WTC11 (cell line): ENCODE data around the gene TRIM23. TPM values are rescaled to one million over a fixed set of nuclear protein-coding genes. Genes with fewer than 3 reads are reported as not detected.
A peak's percentile ranks its signal among the peaks of the same experiment; 100 is the strongest.

Experiments
- ATAC-seq: fragments of 200-7000 bp; cut with Tn5 transposase; 2 replicates; pipeline ENCODE4 v1.10.0; 2021; ENCODE audit warnings: mild to moderate bottlenecking, moderate library complexity
- CTCF ChIA-PET: fragments of 300-600 bp; sonication (Branson Sonifier 250); formaldehyde crosslinking; loops from one replicate; lab custom pipeline; 2021; ENCODE audit warnings: antibody characterized with exemption; lab: Charles Lee
- POLR2A ChIA-PET: fragments of 350-600 bp; sonication (Branson Sonifier 250); formaldehyde crosslinking; loops from one replicate; lab custom pipeline; 2021; ENCODE audit warnings: antibody characterized with exemption; lab: Charles Lee
- DNase-seq: peaks from one replicate; pipeline ENCODE4 v3.0.0; 2021; ENCODE audit warnings: low spot score
- H3K27ac Mint-ChIP-seq: 2 replicates; pipeline ENCODE4 v1.8.0; 2021; ENCODE audit warnings: mixed read lengths
- H3K27me3 Mint-ChIP-seq: 2 replicates; pipeline ENCODE4 v1.8.0; 2021; ENCODE audit warnings: low read depth, mild to moderate bottlenecking, moderate library complexity, mixed read lengths
- H3K36me3 Mint-ChIP-seq: 2 replicates; pipeline ENCODE4 v1.8.0; 2021; ENCODE audit warnings: mixed read lengths
- H3K4me1 Mint-ChIP-seq: 2 replicates; pipeline ENCODE4 v1.8.0; 2022; ENCODE audit warnings: mixed read lengths
- H3K4me3 Mint-ChIP-seq: 2 replicates; pipeline ENCODE4 v1.8.0; 2021; ENCODE audit warnings: mild to moderate bottlenecking, moderate library complexity, mixed read lengths
- H3K9me3 Mint-ChIP-seq: 2 replicates; pipeline ENCODE4 v1.8.0; 2021; ENCODE audit warnings: mixed read lengths
- ARID4B ChIP-seq: sonication (generic); formaldehyde crosslinking; IDR thresholded peaks from 2 replicates; pipeline ENCODE4 v1.8.0; 2023; ENCODE audit warnings: missing genetic modification reagents, mild to moderate bottlenecking, borderline replicate concordance
- CREM ChIP-seq: sonication (generic); formaldehyde crosslinking; IDR thresholded peaks from 2 replicates; pipeline ENCODE4 v1.8.1; 2022; ENCODE audit warnings: mild to moderate bottlenecking, missing genetic modification reagents, moderate library complexity
- E2F4 ChIP-seq: sonication (generic); formaldehyde crosslinking; IDR thresholded peaks from 2 replicates; pipeline ENCODE4 v1.8.1; 2022; ENCODE audit warnings: low read depth, mild to moderate bottlenecking, moderate library complexity, missing genetic modification reagents, borderline replicate concordance
- E2F5 ChIP-seq: sonication (generic); formaldehyde crosslinking; IDR thresholded peaks from 2 replicates; pipeline ENCODE4 v1.8.1; 2022; ENCODE audit warnings: mild to moderate bottlenecking, moderate library complexity, missing genetic modification reagents
- ELF4 ChIP-seq: sonication (generic); formaldehyde crosslinking; IDR thresholded peaks from 2 replicates; pipeline ENCODE4 v1.8.1; 2022; ENCODE audit warnings: low read depth, mild to moderate bottlenecking, moderate library complexity, missing genetic modification reagents
- FOXJ3 ChIP-seq: sonication (generic); formaldehyde crosslinking; IDR thresholded peaks from 2 replicates; pipeline ENCODE4 v1.9.0; 2021; ENCODE audit warnings: missing genetic modification reagents, mild to moderate bottlenecking, borderline replicate concordance
- FOXP4 ChIP-seq: sonication (generic); formaldehyde crosslinking; IDR thresholded peaks from 2 replicates; pipeline ENCODE4 v1.8.0; 2022; ENCODE audit warnings: mild to moderate bottlenecking, missing genetic modification reagents
- GTF2I ChIP-seq: fragments of 250-450 bp; sonication (Bioruptor Pico); conservative IDR thresholded peaks from 2 replicates; pipeline ENCODE4 v1.4.0; 2021; ENCODE audit warnings: mild to moderate bottlenecking
- MAX ChIP-seq: sonication (generic); formaldehyde crosslinking; IDR thresholded peaks from 2 replicates; pipeline ENCODE4 v1.8.0; 2022; ENCODE audit warnings: mild to moderate bottlenecking, missing genetic modification reagents
- MLX ChIP-seq: sonication (generic); formaldehyde crosslinking; IDR thresholded peaks from 2 replicates; pipeline ENCODE4 v1.8.1; 2023; ENCODE audit warnings: mild to moderate bottlenecking, missing genetic modification reagents, moderate library complexity
- RELA ChIP-seq: sonication (generic); formaldehyde crosslinking; IDR thresholded peaks from 2 replicates; pipeline ENCODE4 v1.8.1; 2022; ENCODE audit warnings: missing genetic modification reagents, mild to moderate bottlenecking, borderline replicate concordance
- SP1 ChIP-seq: sonication (generic); formaldehyde crosslinking; conservative IDR thresholded peaks from 2 replicates; pipeline ENCODE4 v1.8.1; 2022; ENCODE audit warnings: missing genetic modification reagents
- STAT6 ChIP-seq: sonication (generic); formaldehyde crosslinking; conservative IDR thresholded peaks from 2 replicates; pipeline ENCODE4 v1.8.1; 2023; ENCODE audit warnings: mild to moderate bottlenecking, low read depth, missing genetic modification reagents, moderate library complexity
- TCF7 ChIP-seq: sonication (generic); formaldehyde crosslinking; IDR thresholded peaks from 2 replicates; pipeline ENCODE4 v1.8.0; 2022; ENCODE audit warnings: mild to moderate bottlenecking, low read depth, missing genetic modification reagents, moderate library complexity
- TEAD1 ChIP-seq: sonication (generic); formaldehyde crosslinking; IDR thresholded peaks from 2 replicates; pipeline ENCODE4 v1.8.0; 2022; ENCODE audit warnings: mild to moderate bottlenecking, missing genetic modification reagents
- TEAD4 ChIP-seq: sonication (generic); formaldehyde crosslinking; IDR thresholded peaks from 2 replicates; pipeline ENCODE4 v1.8.0; 2022; ENCODE audit warnings: mild to moderate bottlenecking, missing genetic modification reagents
- ZMAT4 ChIP-seq: fragments of 250-450 bp; sonication (Bioruptor Pico); IDR thresholded peaks from 2 replicates; pipeline ENCODE4 v1.9.0; 2021; ENCODE audit warnings: mild to moderate bottlenecking
- ZNF263 ChIP-seq: sonication (generic); formaldehyde crosslinking; IDR thresholded peaks from 2 replicates; pipeline ENCODE4 v1.8.1; 2022; ENCODE audit warnings: low read depth, mild to moderate bottlenecking, moderate library complexity, missing genetic modification reagents
- ZNF317 ChIP-seq: sonication (generic); formaldehyde crosslinking; IDR thresholded peaks from 2 replicates; pipeline ENCODE4 v1.8.1; 2023; ENCODE audit warnings: low read depth, mild to moderate bottlenecking, moderate library complexity, missing genetic modification reagents, borderline replicate concordance
- ZNF396 ChIP-seq: fragments of 250-450 bp; sonication (Bioruptor Pico); IDR thresholded peaks from 2 replicates; pipeline ENCODE4 v1.8.0; 2021; ENCODE audit warnings: mild to moderate bottlenecking, moderate library complexity, borderline replicate concordance
- ZNF423 ChIP-seq: fragments of 250-450 bp; sonication (Bioruptor Pico); IDR thresholded peaks from 2 replicates; pipeline ENCODE4 v2.1.2; 2022; ENCODE audit warnings: mild to moderate bottlenecking, moderate library complexity
- total RNA-seq: library from RNA; stranded (reverse); gene quantifications from 3 replicates; pipeline ENCODE4 v1.2.3, GENCODE V29; 2021

The TRIM23 gene
- total RNA-seq, 1 experiment from 2014 or later, result 11.8 TPM

- TF ChIP-seq ARID4B, result no peak
- no peak for TF ChIP-seq ZNF317 (CRISPR knock-in tag)
- TF ChIP-seq MLX, result no peak
- TF ChIP-seq TCF7 (CRISPR knock-in tag), result no peak
- TF ChIP-seq TEAD4, result no peak
- no peak for TF ChIP-seq E2F4 (CRISPR knock-in tag)
- no peak for TF ChIP-seq CREM
- no peak for TF ChIP-seq ZMAT4 (CRISPR knock-in tag)
- TF ChIP-seq MAX (CRISPR knock-in tag), result no peak
- no peak for TF ChIP-seq GTF2I (CRISPR knock-in tag)
Measured at GRCh38 chr5:65651144-65651543, 27.0 kb upstream of the TRIM23 start (continued).

GRCh38 chr5:65647941-65648340 lies 23.8 kb upstream of the TRIM23 start:
- DNase-seq, result no peak
- Mint-ChIP-seq H3K4me3 (no peak overlapping the region), H3K27me3 (no peaks in the 10 kb centered on the region), H3K9me3 (no peaks in the 10 kb centered on the region), H3K4me1 (peaks cover 10% of the 10 kb centered on the region), H3K27ac (peak overlapping the region; percentile 7; the same call in 1 of the 2 replicates), H3K36me3 (0 out of 2 replicates have a peak, but pooled peaks cover 3% of the 10 kb centered on the region)
- CTCF ChIA-PET, result interaction anchor here (1.1 kb wide), 1 partner anchor 9 kb away, joined by 4 read pairs; no protein-coding TSS in a partner anchor
- POLR2A ChIA-PET, result no interaction called here
- TF ChIP-seq ZMAT4 (CRISPR knock-in tag) (no peak), ZNF396 (no peak), TEAD1 (CRISPR knock-in tag) (no peak), ZNF423 (CRISPR knock-in tag) (no peak), FOXJ3 (no peak), FOXP4 (CRISPR knock-in tag) (no peak), ZNF263 (CRISPR knock-in tag) (no peak), ELF4 (CRISPR knock-in tag) (no peak), STAT6 (no peak), E2F5 (no peak), SP1 (CRISPR knock-in tag) (no peak), RELA (CRISPR knock-in tag) (no peak)
- ATAC-seq, result peak; percentile 91
